Fibroblast of lung (primary cell): ENCODE measurements around the gene POLR2F. TPM values are rescaled to one million over a fixed set of nuclear protein-coding genes. Genes with fewer than 3 reads are reported as not detected.

ENCODE experiments used
- DNase-seq, 2 donors: peaks; one replicate each; pipeline versions ENCODE4 v3.0.0 to v3.0.0-alpha.2; 2010; ENCODE audit warnings: low read depth in 2 of 2
- H2AFZ ChIP-seq: 2 replicates; pipeline ENCODE4 v1.5.1; 2012; ENCODE audit warnings: low read length, control low read depth, inconsistent platforms
- H3K27ac ChIP-seq: 2 replicates; pipeline ENCODE4 v1.5.1; 2011; ENCODE audit warnings: low read length, control low read depth; ENCODE audit not compliant: insufficient read depth
- H3K27me3 ChIP-seq: 2 replicates; pipeline ENCODE4 v1.5.1; 2011; ENCODE audit warnings: mild to moderate bottlenecking, low read length; ENCODE audit not compliant: control insufficient read depth, insufficient read depth
- H3K36me3 ChIP-seq: 2 replicates; pipeline ENCODE4 v1.5.1; 2011; ENCODE audit warnings: low read length; ENCODE audit not compliant: control insufficient read depth, insufficient read depth
- H3K4me1 ChIP-seq: 2 replicates; pipeline ENCODE4 v1.5.1; 2011; ENCODE audit warnings: low read length; ENCODE audit not compliant: control insufficient read depth, insufficient read depth; ENCODE audit errors: extremely low read depth
- H3K4me2 ChIP-seq: 2 replicates; pipeline ENCODE4 v1.5.1; 2011; ENCODE audit warnings: low read length, control low read depth; ENCODE audit not compliant: insufficient read depth; ENCODE audit errors: extremely low read depth
- H3K4me3 ChIP-seq, 4 experiments: fragments of 200-600 bp in 1 of 4; sonication (generic) in 1 of 4; replicated peaks in 1 of 4; 2 replicates each; pipeline ENCODE4 v1.5.1; 2011 to 2016; ENCODE audit warnings: low read length in 4 of 4, low read depth in 3 of 4, mild to moderate bottlenecking in 3 of 4, control low read depth in 2 of 4, inconsistent platforms in 1 of 4, mixed read lengths in 1 of 4; ENCODE audit not compliant: insufficient read depth in 1 of 4; ENCODE audit errors: control extremely low read depth in 1 of 4
- H3K79me2 ChIP-seq: 2 replicates; pipeline ENCODE4 v1.5.1; 2012; ENCODE audit warnings: mild to moderate bottlenecking, low read length, inconsistent platforms; ENCODE audit not compliant: control insufficient read depth, insufficient read depth
- H3K9ac ChIP-seq: 2 replicates; pipeline ENCODE4 v1.5.1; 2011; ENCODE audit warnings: mild to moderate bottlenecking, low read length, control low read depth; ENCODE audit not compliant: insufficient read depth
- H3K9me3 ChIP-seq: 2 replicates; pipeline ENCODE4 v1.5.1; 2012; ENCODE audit warnings: low read depth, low read length; ENCODE audit not compliant: control insufficient read depth, insufficient read depth
- H4K20me1 ChIP-seq: 2 replicates; pipeline ENCODE4 v1.5.1; 2011; ENCODE audit warnings: low read length; ENCODE audit not compliant: control insufficient read depth, insufficient read depth; ENCODE audit errors: extremely low read depth
- CTCF ChIP-seq, 2 donors: IDR thresholded peaks in 1 of 2; conservative IDR thresholded peaks in 1 of 2; 1 replicate in 1 of 2; 2 replicates in 1 of 2; pipeline ENCODE4 v1.5.1; 2011 to 2012; ENCODE audit warnings: low read length in 2 of 2, control low read depth in 1 of 2, inconsistent platforms in 1 of 2, low read depth in 1 of 2, mild to moderate bottlenecking in 1 of 2
- EZH2 ChIP-seq: IDR thresholded peaks from 2 replicates; pipeline ENCODE4 v1.5.1; 2012; ENCODE audit warnings: low read length, control low read depth, mild to moderate bottlenecking; ENCODE audit errors: missing control alignments
- polyA plus RNA-seq, 2 donors: library from polyadenylated mRNA; depleted of rRNA in 1 of 2; stranded (reverse) in 1 of 2; unstranded in 1 of 2; fragments of >200 nt; gene quantifications; 2 replicates each; pipeline ENCODE4 v1.2.1, GENCODE V29; 2011 to 2012; ENCODE audit warnings: missing spikeins in 1 of 2
- total RNA-seq: library from RNA; depleted of rRNA; stranded (reverse); fragments of >200 nt; gene quantifications from 2 replicates; pipeline ENCODE4 v1.2.1, GENCODE V29; 2014

The POLR2F gene
- total and polyA plus RNA-seq, 2 donors (not counting 1 experiment from before 2014, with no cell fraction given) = 31.9 to 82.0 TPM

GRCh38 chr22:37967147-37967546 is 13.6 kb downstream of the POLR2F start:
- Histone ChIP-seq H3K79me2 (no peaks in the 10 kb centered on the region), H4K20me1 (peaks cover 1% of the 10 kb centered on the region), H3K9ac (no peak overlapping the region), H3K36me3 (peaks cover 13% of the 10 kb centered on the region), H3K27me3 (no peaks in the 10 kb centered on the region), H3K27ac (no peak overlapping the region), H3K9me3 (no peaks in the 10 kb centered on the region), H3K4me1 (peaks cover 2% of the 10 kb centered on the region), H3K4me2 (no peak overlapping the region), H2AFZ (no peak overlapping the region), H3K4me3 (no peak overlapping the region)
- TF ChIP-seq EZH2 = no peak
- DNase-seq = no peak

GRCh38 chr22:37967637-37968451 is 14.3 kb downstream of the POLR2F start:
- Histone ChIP-seq H3K4me1 (peaks cover 2% of the 10 kb centered on the region), H3K36me3 (peaks cover 13% of the 10 kb centered on the region), H3K4me3 (no peak overlapping the region), H4K20me1 (peaks cover 1% of the 10 kb centered on the region), H3K79me2 (no peaks in the 10 kb centered on the region), H2AFZ (no peak overlapping the region), H3K27ac (no peak overlapping the region), H3K4me2 (no peak overlapping the region), H3K9me3 (no peaks in the 10 kb centered on the region), H3K9ac (no peak overlapping the region), H3K27me3 (no peaks in the 10 kb centered on the region)
- no peak for DNase-seq
- TF ChIP-seq EZH2 = no peak
- no peak for TF ChIP-seq CTCF (conservative IDR thresholded peaks at IDR 0.05 in 1 of 2, IDR thresholded peaks at IDR 0.05 in 1 of 2; ENCODE audit: low read depth in 1 of 2, low read length in 2 of 2)

- Histone ChIP-seq H3K27me3 (no peaks in the 10 kb centered on the region), H3K4me3 (no peak overlapping the region), H3K9me3 (no peaks in the 10 kb centered on the region), H3K36me3 (peaks cover 13% of the 10 kb centered on the region), H3K4me2 (no peak overlapping the region), H3K4me1 (peaks cover 2% of the 10 kb centered on the region), H3K79me2 (no peaks in the 10 kb centered on the region), H3K9ac (no peak overlapping the region), H3K27ac (no peak overlapping the region), H4K20me1 (peaks cover 1% of the 10 kb centered on the region), H2AFZ (no peak overlapping the region)
- no peak for TF ChIP-seq CTCF (conservative IDR thresholded peaks at IDR 0.05 in 1 of 2, IDR thresholded peaks at IDR 0.05 in 1 of 2; ENCODE audit: low read depth in 1 of 2, low read length in 2 of 2)
- no peak for TF ChIP-seq EZH2
- DNase-seq = no peak
Measured at GRCh38 chr22:37968452-37969251, 15.2 kb downstream of the POLR2F start.
